ENCODE results near the gene NLGN1.

The NLGN1 gene

DNA sequence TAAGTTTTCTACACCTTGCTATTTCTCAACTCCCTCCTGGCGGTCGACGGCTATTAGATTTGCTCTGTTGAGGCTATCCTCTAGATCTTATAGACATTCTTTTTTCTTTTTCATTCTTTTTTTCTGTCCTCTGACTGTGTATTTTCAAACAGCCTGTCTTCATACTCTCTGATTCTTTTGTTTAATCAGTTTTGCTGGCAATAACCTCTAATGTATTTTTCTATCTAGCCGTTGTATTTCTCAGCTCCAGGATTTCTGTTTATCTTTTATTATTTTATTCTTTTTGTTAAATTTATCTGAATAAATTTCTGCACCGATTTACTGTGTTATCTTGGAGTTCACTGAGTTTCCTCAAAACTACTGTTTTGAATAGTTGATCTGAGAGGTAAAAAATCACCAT lies 31.5 kb downstream of the NLGN1 start:
- H3K36me3 ChIP-seq (ENCODE audit: insufficient read depth, low read length), result no peaks in the 10 kb centered on the region
- H3K79me2 ChIP-seq (ENCODE audit: insufficient read depth, low read length), result no peaks in the 10 kb centered on the region
- H3K4me3 ChIP-seq (ENCODE audit: low read depth, low read length, poor library complexity, severe bottlenecking), result no peak overlapping the region
- no peak for TF ChIP-seq EZH2 (IDR thresholded peaks at IDR 0.05; ENCODE audit: borderline replicate concordance, low read length)
- TF ChIP-seq, protein P1, sequence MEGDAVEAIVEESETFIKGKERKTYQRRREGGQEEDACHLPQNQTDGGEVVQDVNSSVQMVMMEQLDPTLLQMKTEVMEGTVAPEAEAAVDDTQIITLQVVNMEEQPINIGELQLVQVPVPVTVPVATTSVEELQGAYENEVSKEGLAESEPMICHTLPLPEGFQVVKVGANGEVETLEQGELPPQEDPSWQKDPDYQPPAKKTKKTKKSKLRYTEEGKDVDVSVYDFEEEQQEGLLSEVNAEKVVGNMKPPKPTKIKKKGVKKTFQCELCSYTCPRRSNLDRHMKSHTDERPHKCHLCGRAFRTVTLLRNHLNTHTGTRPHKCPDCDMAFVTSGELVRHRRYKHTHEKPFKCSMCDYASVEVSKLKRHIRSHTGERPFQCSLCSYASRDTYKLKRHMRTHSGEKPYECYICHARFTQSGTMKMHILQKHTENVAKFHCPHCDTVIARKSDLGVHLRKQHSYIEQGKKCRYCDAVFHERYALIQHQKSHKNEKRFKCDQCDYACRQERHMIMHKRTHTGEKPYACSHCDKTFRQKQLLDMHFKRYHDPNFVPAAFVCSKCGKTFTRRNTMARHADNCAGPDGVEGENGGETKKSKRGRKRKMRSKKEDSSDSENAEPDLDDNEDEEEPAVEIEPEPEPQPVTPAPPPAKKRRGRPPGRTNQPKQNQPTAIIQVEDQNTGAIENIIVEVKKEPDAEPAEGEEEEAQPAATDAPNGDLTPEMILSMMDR (IDR thresholded peaks at IDR 0.05; ENCODE audit: low read length), result no peak
- no peak overlapping the region for H3K9ac ChIP-seq (ENCODE audit: low read length)
- H3K9me2 ChIP-seq (ENCODE audit: low read depth, low read length), result no peaks in the 10 kb centered on the region
- no peak overlapping the region for H2AFZ ChIP-seq (ENCODE audit: low read length)
- no peaks in the 10 kb centered on the region for H4K20me1 ChIP-seq (ENCODE audit: insufficient read depth, low read length)
- no peaks in the 10 kb centered on the region for H3K27me3 ChIP-seq (ENCODE audit: insufficient read depth, low read length)
- no peaks in the 10 kb centered on the region for H3K9me3 ChIP-seq (ENCODE audit: low read length)
- H3K4me2 ChIP-seq (ENCODE audit: low read length), result no peak overlapping the region
- no peaks in the 10 kb centered on the region for H3K4me1 ChIP-seq (ENCODE audit: insufficient read depth, low read length, severe bottlenecking)
- H3F3A ChIP-seq (ENCODE audit: insufficient read depth, low read length), result no peaks in the 10 kb centered on the region
- H3K27ac ChIP-seq (ENCODE audit: low read depth, low read length, poor library complexity, severe bottlenecking), result no peak overlapping the region

DNA sequence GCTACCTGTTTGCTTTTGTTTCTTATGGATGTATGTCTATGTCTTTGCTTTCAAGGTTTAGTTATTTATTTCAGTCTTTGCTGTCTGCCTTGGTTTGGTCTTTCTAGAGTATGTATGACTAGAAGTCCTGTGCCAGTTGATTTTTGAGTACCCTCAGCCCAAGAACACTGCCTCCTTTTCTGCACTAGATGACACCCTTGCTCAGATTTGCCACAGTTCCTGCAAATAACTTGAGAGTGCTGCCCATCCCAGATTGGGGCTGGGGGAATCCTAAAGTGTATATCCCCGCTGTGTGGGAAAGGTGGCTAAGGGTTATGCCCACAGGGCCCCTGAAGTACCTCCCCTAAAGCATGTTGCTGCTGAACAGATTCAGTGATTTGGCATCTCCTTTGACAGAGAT lies 32.0 kb downstream of the NLGN1 start:
- Histone ChIP-seq H3K79me2 (ENCODE audit: insufficient read depth, low read length) (no peaks in the 10 kb centered on the region), H3K36me3 (ENCODE audit: insufficient read depth, low read length) (no peaks in the 10 kb centered on the region), H4K20me1 (ENCODE audit: insufficient read depth, low read length) (no peaks in the 10 kb centered on the region), H3K27me3 (ENCODE audit: insufficient read depth, low read length) (no peaks in the 10 kb centered on the region), H3K9me3 (ENCODE audit: low read length) (no peaks in the 10 kb centered on the region), H3F3A (ENCODE audit: insufficient read depth, low read length) (no peaks in the 10 kb centered on the region), H3K4me3 (ENCODE audit: low read depth, low read length, poor library complexity, severe bottlenecking) (no peak overlapping the region), H3K27ac (ENCODE audit: low read depth, low read length, poor library complexity, severe bottlenecking) (no peak overlapping the region), H3K4me2 (ENCODE audit: low read length) (no peak overlapping the region), H3K4me1 (ENCODE audit: insufficient read depth, low read length, severe bottlenecking) (no peaks in the 10 kb centered on the region), H3K9ac (ENCODE audit: low read length) (no peak overlapping the region), H3K9me2 (ENCODE audit: low read depth, low read length) (no peaks in the 10 kb centered on the region), H2AFZ (ENCODE audit: low read length) (no peak overlapping the region)
- TF ChIP-seq, protein P1 (IDR thresholded peaks at IDR 0.05; ENCODE audit: low read length), result no peak
- no peak for TF ChIP-seq EZH2 (IDR thresholded peaks at IDR 0.05; ENCODE audit: borderline replicate concordance, low read length)

DNA sequence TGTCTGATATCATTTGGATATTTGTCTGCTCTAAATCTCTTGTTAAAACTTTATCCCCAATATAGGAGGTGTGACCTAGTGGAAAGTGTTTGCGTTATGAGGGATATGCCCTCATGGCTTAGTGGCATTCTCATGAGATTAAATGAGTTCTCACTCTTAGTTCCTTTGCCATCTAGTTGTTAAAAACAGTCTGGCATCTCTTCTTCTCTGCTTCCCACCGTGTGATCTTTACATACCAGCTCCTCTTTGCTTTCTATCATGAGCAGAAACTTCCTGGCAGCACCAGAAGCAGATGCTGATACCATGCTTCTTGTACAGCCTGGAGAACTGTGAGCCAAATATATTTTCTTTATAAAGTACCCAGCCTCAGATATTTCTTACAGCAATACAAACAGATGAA lies 33.0 kb downstream of the NLGN1 start:
- no peaks in the 10 kb centered on the region for H3K36me3 ChIP-seq (ENCODE audit: insufficient read depth, low read length)
- no peaks in the 10 kb centered on the region for H3K9me2 ChIP-seq (ENCODE audit: low read depth, low read length)
- H3F3A ChIP-seq (ENCODE audit: insufficient read depth, low read length), result no peaks in the 10 kb centered on the region
- H3K4me1 ChIP-seq (ENCODE audit: insufficient read depth, low read length, severe bottlenecking), result no peaks in the 10 kb centered on the region
- no peaks in the 10 kb centered on the region for H4K20me1 ChIP-seq (ENCODE audit: insufficient read depth, low read length)
- no peak overlapping the region for H3K27ac ChIP-seq (ENCODE audit: low read depth, low read length, poor library complexity, severe bottlenecking)
- TF ChIP-seq, protein P1 (IDR thresholded peaks at IDR 0.05; ENCODE audit: low read length), result no peak
- no peak for TF ChIP-seq EZH2 (IDR thresholded peaks at IDR 0.05; ENCODE audit: borderline replicate concordance, low read length)
- no peaks in the 10 kb centered on the region for H3K27me3 ChIP-seq (ENCODE audit: insufficient read depth, low read length)
- H3K9ac ChIP-seq (ENCODE audit: low read length), result no peak overlapping the region
- no peak overlapping the region for H3K4me2 ChIP-seq (ENCODE audit: low read length)
- H3K9me3 ChIP-seq (ENCODE audit: low read length), result no peaks in the 10 kb centered on the region
- H3K4me3 ChIP-seq (ENCODE audit: low read depth, low read length, poor library complexity, severe bottlenecking), result no peak overlapping the region
- H3K79me2 ChIP-seq (ENCODE audit: insufficient read depth, low read length), result no peaks in the 10 kb centered on the region
- H2AFZ ChIP-seq (ENCODE audit: low read length), result no peak overlapping the region

Measured in OCI-LY1 (cell line).